ENCODE data around the gene STS. TPM values are rescaled to one million over a fixed set of nuclear protein-coding genes. Genes with fewer than 3 reads are reported as not detected.

Gene STS
- total and polyA plus RNA-seq, 4 donors = 1.8 to 6.4 (median 2.8) TPM

- Histone ChIP-seq H3K4me3 (ENCODE audit: low read depth in 1 of 3, low read length in 3 of 3) (no peak overlapping the region), H3K9me3 (ENCODE audit: control insufficient read depth in 4 of 4, low read length in 3 of 4) (no peaks in the 10 kb centered on the region), H3K36me3 (ENCODE audit: control insufficient read depth in 4 of 4, insufficient read depth in 3 of 4, low read depth in 1 of 4, low read length in 3 of 4) (no peaks in the 10 kb centered on the region), H3K27me3 (ENCODE audit: control insufficient read depth in 4 of 4, insufficient read depth in 4 of 4, low read length in 3 of 4) (no peaks in the 10 kb centered on the region), H3K4me1 (ENCODE audit: control insufficient read depth in 4 of 4, insufficient read depth in 4 of 4, low read length in 3 of 4) (no peaks in the 10 kb centered on the region), H3K27ac (ENCODE audit: low read depth in 1 of 2, low read length in 2 of 2) (no peak overlapping the region), H3K9ac (ENCODE audit: low read depth in 1 of 2, low read length in 2 of 2) (no peak overlapping the region)
- DNase-seq (ENCODE audit: low spot score) = no peak
- 97% methylated on average over 11 of the region's 11 CpGs for WGBS
- no peak for TF ChIP-seq GABPA (IDR thresholded peaks at IDR 0.05 in 1 of 2, conservative IDR thresholded peaks at IDR 0.05 in 1 of 2)
- no peak for TF ChIP-seq EGR1 (IDR thresholded peaks at IDR 0.05; ENCODE audit: low read depth in 2 of 2)
- TF ChIP-seq HNF4A (conservative IDR thresholded peaks at IDR 0.05) = no peak
- no peak for TF ChIP-seq FOXA2 (IDR thresholded peaks at IDR 0.05)
These were observed 47.1 kb downstream of the STS start for GRCh38 chrX:7194606-7195005.

Small RNAs within 50 kb of the gene (small RNA-seq; reads per million reads assigned to genes)
- not detected for gene MIR4767

Other genes starting within 250 kb of the STS start
- gene PUDP, start 441 bp downstream of the STS start, total RNA-seq = 1 to 10 TPM; 5.3 to 9.4 TPM
- gene PUDP, start 441 bp downstream of the STS start, polyA plus RNA-seq = 1 to 10 TPM; 6.3 to 7.4 TPM